ENCODE results near the gene MAGI2. TPM values are rescaled to one million over a fixed set of nuclear protein-coding genes. Genes with fewer than 3 reads are reported as not detected.

MAGI2 gene
- total RNA-seq, 1 experiment from 2014 or later = 14.3 TPM

DNA sequence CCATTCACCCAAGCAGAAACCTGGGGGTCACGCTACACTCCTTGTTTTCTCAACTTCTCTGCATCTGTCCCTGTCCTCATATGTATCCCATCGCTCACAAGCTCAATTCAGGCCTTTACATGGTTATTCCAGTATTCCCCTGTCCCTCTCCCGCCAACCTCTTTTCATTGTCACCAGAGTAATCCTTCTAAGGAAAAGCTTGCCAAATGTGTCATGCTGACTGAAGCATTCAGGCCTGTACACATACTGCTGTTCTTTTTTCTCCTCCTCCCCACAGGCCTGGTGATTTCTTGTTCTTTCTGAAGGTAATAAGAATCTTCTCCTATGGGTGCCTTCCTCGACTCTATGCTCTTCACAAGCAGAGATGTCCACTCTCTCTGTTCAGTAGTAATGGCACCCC lies 1372.7 kb downstream of the MAGI2 start:
- Mint-ChIP-seq H3K27ac (no peak overlapping the region), H3K9me3 (no peaks in the 10 kb centered on the region), H3K4me3 (no peak overlapping the region), H3K4me1 (peaks cover 10 to 11% of the 10 kb centered on the region in 2 experiments), H3K36me3 (ENCODE audit: insufficient read depth in 1 of 3, low read depth in 3 of 3) (no peaks in the 10 kb centered on the region), H3K27me3 (ENCODE audit: low read depth) (peaks cover 5% of the 10 kb centered on the region)
- Histone ChIP-seq H3T11ph (ENCODE audit: low read length) (no peak overlapping the region), H4K8ac (replicated peaks; ENCODE audit: insufficient read length, low read depth, low read length) (no peak overlapping the region), H3K23ac (ENCODE audit: insufficient read length, low read depth, low read length) (no peak overlapping the region), H3K79me2 (ENCODE audit: insufficient read depth, low read length) (no peaks in the 10 kb centered on the region), H2BK12ac (ENCODE audit: insufficient read length, low read depth, low read length) (no peak overlapping the region), H3K4me2 (ENCODE audit: insufficient read depth, insufficient read length, low read length) (no peak overlapping the region), H3K27me3 (ENCODE audit: insufficient read depth, low read length) (no peaks in the 10 kb centered on the region), H3K9me3 (ENCODE audit: control insufficient read depth, low read depth, low read length) (no peaks in the 10 kb centered on the region), H3K9ac (ENCODE audit: extremely low read depth, insufficient read length, low read length) (no peak overlapping the region), H4K91ac (ENCODE audit: insufficient read length, low read depth, low read length) (no peak overlapping the region), H3K14ac (ENCODE audit: insufficient read depth, low read length) (no peak overlapping the region), H4K5ac (ENCODE audit: insufficient read length, low read depth, low read length) (no peak overlapping the region), H2BK120ac (ENCODE audit: low read depth, low read length, poor library complexity, severe bottlenecking) (no peak overlapping the region), H2BK15ac (ENCODE audit: low read depth, low read length) (no peak overlapping the region), H3K4me1 (ENCODE audit: insufficient read depth, low read length) (0 out of 2 replicates have a peak, but pooled peaks cover 3% of the 10 kb centered on the region), H2AFZ (ENCODE audit: low read length) (no peak overlapping the region), H3K56ac (ENCODE audit: insufficient read length, low read depth, low read length) (no peak overlapping the region), H2BK5ac (ENCODE audit: insufficient read length, low read length) (no peak overlapping the region), H4K20me1 (ENCODE audit: control insufficient read depth, insufficient read depth, insufficient read length) (no peaks in the 10 kb centered on the region), H3K4ac (ENCODE audit: low read depth, low read length) (no peak overlapping the region), H3K27ac (ENCODE audit: insufficient read length, low read depth, low read length) (no peak overlapping the region), H2AK5ac (ENCODE audit: insufficient read length, low read length) (no peak overlapping the region), H3K18ac (ENCODE audit: insufficient read length, low read depth, low read length) (no peak overlapping the region), H3K79me1 (ENCODE audit: insufficient read depth, low read depth, low read length, poor library complexity, severe bottlenecking) (no peaks in the 10 kb centered on the region), H2BK20ac (ENCODE audit: low read depth, low read length, poor library complexity, severe bottlenecking) (no peak overlapping the region), H3K23me2 (ENCODE audit: insufficient read length, low read depth, low read length, poor library complexity, severe bottlenecking) (no peaks in the 10 kb centered on the region)
- no CpG with 5 or more reads among the region's 4 CpGs for WGBS (ENCODE audit: extremely low coverage, insufficient read length, low lambda C conversion rate)
- TF ChIP-seq, protein P1, sequence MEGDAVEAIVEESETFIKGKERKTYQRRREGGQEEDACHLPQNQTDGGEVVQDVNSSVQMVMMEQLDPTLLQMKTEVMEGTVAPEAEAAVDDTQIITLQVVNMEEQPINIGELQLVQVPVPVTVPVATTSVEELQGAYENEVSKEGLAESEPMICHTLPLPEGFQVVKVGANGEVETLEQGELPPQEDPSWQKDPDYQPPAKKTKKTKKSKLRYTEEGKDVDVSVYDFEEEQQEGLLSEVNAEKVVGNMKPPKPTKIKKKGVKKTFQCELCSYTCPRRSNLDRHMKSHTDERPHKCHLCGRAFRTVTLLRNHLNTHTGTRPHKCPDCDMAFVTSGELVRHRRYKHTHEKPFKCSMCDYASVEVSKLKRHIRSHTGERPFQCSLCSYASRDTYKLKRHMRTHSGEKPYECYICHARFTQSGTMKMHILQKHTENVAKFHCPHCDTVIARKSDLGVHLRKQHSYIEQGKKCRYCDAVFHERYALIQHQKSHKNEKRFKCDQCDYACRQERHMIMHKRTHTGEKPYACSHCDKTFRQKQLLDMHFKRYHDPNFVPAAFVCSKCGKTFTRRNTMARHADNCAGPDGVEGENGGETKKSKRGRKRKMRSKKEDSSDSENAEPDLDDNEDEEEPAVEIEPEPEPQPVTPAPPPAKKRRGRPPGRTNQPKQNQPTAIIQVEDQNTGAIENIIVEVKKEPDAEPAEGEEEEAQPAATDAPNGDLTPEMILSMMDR (conservative IDR thresholded peaks at IDR 0.05) = no peak
- no peak for DNase-seq
